GM18499 (cell line): Measurements from ENCODE around the gene AMHR2.

Experiments
- ATAC-seq: cut with Tn5 transposase; IDR thresholded peaks from one replicate; pipeline ENCODE4 v1.9.1; 2021; ENCODE audit warnings: moderate number of reproducible peaks; ENCODE audit not compliant: insufficient read depth, unreplicated experiment

The AMHR2 gene

GRCh38 chr12:53476769-53477209, 53.1 kb downstream of the AMHR2 start:
- no peak for ATAC-seq

GRCh38 chr12:53478865-53479264, 55.2 kb downstream of the AMHR2 start:
- ATAC-seq = no peak

- no peak for ATAC-seq
Observed at GRCh38 chr12:53479331-53479730, 55.7 kb downstream of the AMHR2 start.

- no peak for ATAC-seq
Observed at GRCh38 chr12:53480491-53481442, 57.1 kb downstream of the AMHR2 start.
